Caco-2 (cell line): ENCODE measurements around the gene ACACA. TPM values are rescaled to one million over a fixed set of nuclear protein-coding genes. Genes with fewer than 3 reads are reported as not detected.
A peak's percentile ranks its signal among the peaks of the same experiment; 100 is the strongest.

Source experiments
- BruUV-seq: library from RNA; stranded (reverse); fragments of 400-500 nt; replicated peaks from 2 replicates; lab custom pipeline; 2021; lab: Mats Ljungman, UMichigan
- CTCF ChIA-PET: fragments of 300-600 bp; sonication (Branson Sonifier 250); formaldehyde crosslinking; loops from one replicate; lab custom pipeline; 2022; ENCODE audit warnings: antibody characterized with exemption; lab: Charles Lee
- POLR2A ChIA-PET: fragments of 300-600 bp; sonication (Branson Sonifier 250); formaldehyde crosslinking; loops from one replicate; lab custom pipeline; 2022; ENCODE audit warnings: antibody characterized with exemption; lab: Charles Lee
- DNase-seq, 2 experiments: peaks; one replicate each; pipeline versions ENCODE4 v3.0.0 to v3.0.0-alpha.2; 2020 to 2022
- H3K27me3 ChIP-seq: replicated peaks from 2 replicates; pipeline ENCODE4 v1.6.0; 2011; ENCODE audit warnings: low read length; ENCODE audit not compliant: control insufficient read depth, insufficient read depth
- H3K36me3 ChIP-seq: 2 replicates; pipeline ENCODE4 v1.5.1; 2011; ENCODE audit warnings: low read length; ENCODE audit not compliant: control insufficient read depth, insufficient read depth
- H3K4me1 ChIP-seq: fragments of 250-450 bp; sonication (Bioruptor Pico); 2 replicates; pipeline ENCODE4 v1.5.1; 2020; ENCODE audit warnings: mild to moderate bottlenecking
- H3K4me3 ChIP-seq: 2 replicates; pipeline ENCODE4 v1.5.1; 2011; ENCODE audit warnings: low read depth, mild to moderate bottlenecking, control low read depth, low read length
- H3K9me3 ChIP-seq: fragments of 250-450 bp; sonication (Bioruptor Pico); 2 replicates; pipeline ENCODE4 v1.5.1; 2020; ENCODE audit warnings: mild to moderate bottlenecking, moderate library complexity
- H3K27ac Mint-ChIP-seq: one replicate; pipeline ENCODE4 v1.8.0; 2022; ENCODE audit warnings: mixed read lengths; ENCODE audit not compliant: unreplicated experiment
- H3K27me3 Mint-ChIP-seq: one replicate; pipeline ENCODE4 v1.8.0; 2022; ENCODE audit warnings: mixed read lengths; ENCODE audit not compliant: insufficient read depth, unreplicated experiment
- H3K36me3 Mint-ChIP-seq: one replicate; pipeline ENCODE4 v1.8.0; 2022; ENCODE audit warnings: mild to moderate bottlenecking, mixed read lengths; ENCODE audit not compliant: insufficient read depth, unreplicated experiment
- H3K4me1 Mint-ChIP-seq: one replicate; pipeline ENCODE4 v1.8.0; 2022; ENCODE audit warnings: low read depth, mixed read lengths; ENCODE audit not compliant: unreplicated experiment
- H3K4me3 Mint-ChIP-seq: one replicate; pipeline ENCODE4 v1.8.0; 2022; ENCODE audit warnings: mild to moderate bottlenecking, moderate library complexity, mixed read lengths; ENCODE audit not compliant: unreplicated experiment
- H3K9me3 Mint-ChIP-seq: one replicate; pipeline ENCODE4 v1.8.0; 2022; ENCODE audit warnings: mixed read lengths; ENCODE audit not compliant: unreplicated experiment
- intact Hi-C: fragments of 100-400 bp; cut with micrococcal nuclease; formaldehyde crosslinking; loops from one replicate; pipeline ENCODE4 v1.10.0; 2022; ENCODE audit not compliant: unreplicated experiment
- total RNA-seq: library from RNA; stranded (reverse); gene quantifications from 2 replicates; pipeline ENCODE4 v1.2.3, GENCODE V29; 2022
- TF ChIP-seq, protein P1 (sequence below), 2 experiments: fragments of 200-600 bp in 1 of 2; IDR thresholded peaks; 1 replicate in 1 of 2; 2 replicates in 1 of 2; pipeline versions ENCODE4 v1.5.1 to v1.8.0; 2011 to 2022; ENCODE audit warnings: antibody characterized with exemption in 1 of 2, control low read depth in 1 of 2, inconsistent platforms in 1 of 2, low read depth in 1 of 2, low read length in 1 of 2, mild to moderate bottlenecking in 1 of 2, moderate library complexity in 1 of 2; ENCODE audit not compliant: insufficient read depth in 1 of 2, severe bottlenecking in 1 of 2, unreplicated experiment in 1 of 2

ACACA gene
- total RNA-seq, 1 experiment from 2014 or later = 108 TPM

DNA sequence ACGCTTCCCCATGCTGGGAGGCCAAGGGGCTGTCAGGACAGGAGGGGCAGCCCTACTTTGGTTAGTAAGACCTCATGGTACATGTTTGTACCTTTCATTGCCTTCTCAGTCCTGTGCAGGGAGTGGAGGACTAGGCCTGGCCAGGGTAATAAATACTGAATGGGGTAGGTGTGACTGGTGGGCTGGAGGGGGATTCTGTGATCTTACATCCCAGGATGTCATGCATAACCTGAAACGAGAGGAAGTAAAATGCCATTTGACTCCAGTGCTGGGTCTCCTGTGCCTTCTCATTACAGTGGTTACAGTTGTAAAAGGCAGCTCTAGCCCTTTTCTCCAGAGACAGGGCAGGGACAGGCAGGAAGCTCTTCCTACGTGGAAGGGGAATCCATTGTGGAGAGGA is 319.7 kb downstream of the ACACA start:
- H3K27me3 ChIP-seq = no peaks in the 10 kb centered on the region
- H3K4me1 Mint-ChIP-seq = no peaks in the 10 kb centered on the region
- H3K4me3 ChIP-seq = no peak overlapping the region
- no peaks in the 10 kb centered on the region for H3K9me3 ChIP-seq
- no peaks in the 10 kb centered on the region; the same call in 1 of the 2 replicates for H3K36me3 ChIP-seq
- CTCF ChIA-PET = no interaction called here
- H3K9me3 Mint-ChIP-seq = no peaks in the 10 kb centered on the region
- BruUV-seq = TSS peak; percentile 28
- H3K27ac Mint-ChIP-seq = no peak overlapping the region
- TF ChIP-seq, protein P1, sequence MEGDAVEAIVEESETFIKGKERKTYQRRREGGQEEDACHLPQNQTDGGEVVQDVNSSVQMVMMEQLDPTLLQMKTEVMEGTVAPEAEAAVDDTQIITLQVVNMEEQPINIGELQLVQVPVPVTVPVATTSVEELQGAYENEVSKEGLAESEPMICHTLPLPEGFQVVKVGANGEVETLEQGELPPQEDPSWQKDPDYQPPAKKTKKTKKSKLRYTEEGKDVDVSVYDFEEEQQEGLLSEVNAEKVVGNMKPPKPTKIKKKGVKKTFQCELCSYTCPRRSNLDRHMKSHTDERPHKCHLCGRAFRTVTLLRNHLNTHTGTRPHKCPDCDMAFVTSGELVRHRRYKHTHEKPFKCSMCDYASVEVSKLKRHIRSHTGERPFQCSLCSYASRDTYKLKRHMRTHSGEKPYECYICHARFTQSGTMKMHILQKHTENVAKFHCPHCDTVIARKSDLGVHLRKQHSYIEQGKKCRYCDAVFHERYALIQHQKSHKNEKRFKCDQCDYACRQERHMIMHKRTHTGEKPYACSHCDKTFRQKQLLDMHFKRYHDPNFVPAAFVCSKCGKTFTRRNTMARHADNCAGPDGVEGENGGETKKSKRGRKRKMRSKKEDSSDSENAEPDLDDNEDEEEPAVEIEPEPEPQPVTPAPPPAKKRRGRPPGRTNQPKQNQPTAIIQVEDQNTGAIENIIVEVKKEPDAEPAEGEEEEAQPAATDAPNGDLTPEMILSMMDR (IDR thresholded peaks at IDR 0.05; ENCODE audit: insufficient read depth in 1 of 2, low read depth in 1 of 2, low read length in 1 of 2, severe bottlenecking in 1 of 2, unreplicated experiment in 1 of 2) = no peak
- intact Hi-C loops = loop anchor here (5.0 kb wide), 1 partner anchor 85 kb away; no protein-coding TSS in a partner anchor
- no peaks in the 10 kb centered on the region for H3K27me3 Mint-ChIP-seq
- no peak for DNase-seq
- H3K36me3 Mint-ChIP-seq = peaks cover 56% of the 10 kb centered on the region
- H3K4me3 Mint-ChIP-seq = no peak overlapping the region
- no peaks in the 10 kb centered on the region; the same call in 1 of the 2 replicates for H3K4me1 ChIP-seq
- POLR2A ChIA-PET = no interaction called here

DNA sequence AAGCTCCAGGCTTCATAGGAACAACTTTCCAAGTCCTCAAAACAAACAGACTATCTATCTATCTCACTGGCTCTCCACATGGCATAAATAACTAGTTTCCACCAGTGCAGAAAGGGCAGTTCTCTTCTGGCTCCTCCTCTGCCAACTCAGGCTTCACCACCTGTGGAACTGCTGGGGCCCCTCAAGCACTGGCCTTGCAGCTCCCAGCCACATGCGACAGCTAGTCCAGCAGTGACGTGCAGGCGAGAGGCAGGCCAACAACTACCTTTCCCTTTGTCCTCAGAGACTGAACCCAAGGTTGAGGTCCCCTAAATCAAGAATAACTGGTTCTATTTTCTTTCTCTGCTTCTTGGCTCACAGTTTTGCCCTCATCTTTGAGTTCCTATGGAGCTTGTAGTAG is 320.3 kb downstream of the ACACA start:
- H3K4me3 Mint-ChIP-seq = no peak overlapping the region
- intact Hi-C loops = loop anchor here (5.0 kb wide), 1 partner anchor 86 kb away; no protein-coding TSS in a partner anchor
- no peaks in the 10 kb centered on the region for H3K27me3 Mint-ChIP-seq
- no peaks in the 10 kb centered on the region for H3K9me3 Mint-ChIP-seq
- ChIA-PET POLR2A (no interaction called here), CTCF (no interaction called here)
- H3K4me1 ChIP-seq = no peaks in the 10 kb centered on the region
- TF ChIP-seq, protein P1 (IDR thresholded peaks at IDR 0.05; ENCODE audit: insufficient read depth in 1 of 2, low read depth in 1 of 2, low read length in 1 of 2, severe bottlenecking in 1 of 2, unreplicated experiment in 1 of 2) = no peak
- no peaks in the 10 kb centered on the region; the same call in 1 of the 2 replicates for H3K36me3 ChIP-seq
- no peak overlapping the region for H3K4me3 ChIP-seq
- H3K27ac Mint-ChIP-seq = no peak overlapping the region
- H3K36me3 Mint-ChIP-seq = peaks cover 59% of the 10 kb centered on the region
- H3K4me1 Mint-ChIP-seq = no peaks in the 10 kb centered on the region
- H3K27me3 ChIP-seq = no peaks in the 10 kb centered on the region
- BruUV-seq = no TSS peak
- DNase-seq = no peak
- H3K9me3 ChIP-seq = no peaks in the 10 kb centered on the region

DNA sequence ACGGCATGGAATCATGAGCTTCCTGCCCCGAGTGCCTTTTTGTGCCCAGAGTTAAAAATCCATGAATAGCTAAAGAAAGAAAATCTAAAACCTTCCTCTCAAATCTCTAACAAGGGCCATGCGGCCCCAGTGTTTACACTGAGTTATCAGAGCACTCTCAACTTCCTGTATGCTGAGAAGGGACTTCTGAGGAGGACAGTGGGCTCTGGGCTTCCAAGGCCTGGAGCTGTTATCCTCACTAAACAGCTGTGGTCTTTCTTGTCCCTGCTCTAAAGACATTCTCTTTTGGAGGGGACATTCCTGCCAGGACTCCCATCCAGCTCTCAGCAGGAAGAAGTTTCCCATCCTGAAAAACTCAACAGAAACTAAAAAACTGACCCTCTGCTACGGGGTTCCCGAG is 322.3 kb downstream of the ACACA start:
- Histone ChIP-seq H3K27me3 (no peaks in the 10 kb centered on the region), H3K36me3 (no peaks in the 10 kb centered on the region; the same call in 1 of the 2 replicates), H3K9me3 (no peaks in the 10 kb centered on the region), H3K4me1 (no peaks in the 10 kb centered on the region), H3K4me3 (no peak overlapping the region)
- no TSS peak for BruUV-seq
- TF ChIP-seq, protein P1 (IDR thresholded peaks at IDR 0.05; ENCODE audit: insufficient read depth in 1 of 2, low read depth in 1 of 2, low read length in 1 of 2, severe bottlenecking in 1 of 2, unreplicated experiment in 1 of 2) = no peak
- intact Hi-C loops = no loop called here
- ChIA-PET CTCF (interaction anchor here (0.7 kb wide), 1 partner anchor 515 kb away, joined by 4 read pairs; no protein-coding TSS in a partner anchor), POLR2A (no interaction called here)
- no peak for DNase-seq
- no peak overlapping the region for H3K4me3 Mint-ChIP-seq
- H3K27me3 Mint-ChIP-seq = no peaks in the 10 kb centered on the region
- peaks cover 6% of the 10 kb centered on the region for H3K9me3 Mint-ChIP-seq
- peaks cover 59% of the 10 kb centered on the region for H3K36me3 Mint-ChIP-seq
- no peak overlapping the region for H3K27ac Mint-ChIP-seq
- no peaks in the 10 kb centered on the region for H3K4me1 Mint-ChIP-seq
